Stimulated activated CD4-positive, alpha-beta T cell treated with anti-CD3 and anti-CD28 coated beads, Interleukin-4, amount 100 ng/mL, for 1 hour (primary cell): Measurements from ENCODE around the gene L1CAM.
"Not testable (repeated sequence)": the region's sequence is repeated elsewhere in the genome, so short reads cannot be mapped to it uniquely, and the experiment has no call there.

Experiments
- DNase-seq: peaks from one replicate; pipeline ENCODE4 v3.0.0-alpha.2; 2020

L1CAM gene

GRCh38 chrX:153825042-153825441, 60.9 kb downstream of the L1CAM start:
- no peak for DNase-seq

- no peak for DNase-seq
Measured at GRCh38 chrX:153824348-153824747, 61.6 kb downstream of the L1CAM start.

GRCh38 chrX:153821066-153821465, 64.9 kb downstream of the L1CAM start:
- DNase-seq: no peak

GRCh38 chrX:153820601-153821000, 65.4 kb downstream of the L1CAM start:
- DNase-seq: no peak

GRCh38 chrX:153819384-153820040, 66.5 kb downstream of the L1CAM start:
- no peak for DNase-seq

GRCh38 chrX:153818571-153819383, 67.2 kb downstream of the L1CAM start:
- peak; percentile 58 for DNase-seq

- DNase-seq: not testable (repeated sequence)
Measured at GRCh38 chrX:153818064-153818463, 67.9 kb downstream of the L1CAM start.

GRCh38 chrX:153816831-153817690, 68.9 kb downstream of the L1CAM start:
- DNase-seq: peak; percentile 36

- no peak for DNase-seq
Measured at GRCh38 chrX:153814591-153815315, 71.2 kb downstream of the L1CAM start.

- no peak for DNase-seq
Measured at GRCh38 chrX:153813161-153813560, 72.8 kb downstream of the L1CAM start.

- no peak for DNase-seq
Measured at GRCh38 chrX:153812220-153812619, 73.8 kb downstream of the L1CAM start.
